Measurements from ENCODE around the gene FKBP1A.
"Not testable (repeated sequence)": the region's sequence is repeated elsewhere in the genome, so short reads cannot be mapped to it uniquely, and the experiment has no call there.

The FKBP1A gene

DNA sequence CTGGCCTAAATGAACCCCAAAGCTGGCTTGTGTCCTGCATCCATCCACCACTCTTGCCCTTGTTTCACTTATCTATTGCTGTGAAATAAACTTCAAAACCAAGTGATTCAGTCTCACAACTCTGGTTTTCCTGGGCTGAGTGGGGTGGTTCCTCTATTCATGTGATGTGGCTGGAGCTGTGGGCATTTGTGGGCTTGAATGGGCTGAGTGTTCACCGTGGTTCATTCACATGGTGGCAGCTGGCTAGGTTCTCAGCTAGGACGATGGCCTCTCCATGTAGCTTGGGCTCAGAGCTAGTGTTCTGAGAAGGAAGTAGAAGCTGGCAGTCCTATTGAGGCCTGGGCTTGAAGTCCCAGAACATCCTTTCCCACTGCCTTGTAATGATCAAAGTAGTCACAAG lies 30.4 kb downstream of the FKBP1A start:
- DNase-seq, result peak in 3 of 4 experiments; percentile 45 to 49 (median 45)

- no peak for DNase-seq
Observed at GRCh38 chr20:1360094-1360846, 32.6 kb downstream of the FKBP1A start.

- DNase-seq, result no peak
Observed at GRCh38 chr20:1357921-1358671, 34.8 kb downstream of the FKBP1A start.

- DNase-seq, result no peak
Observed at GRCh38 chr20:1353956-1354355, 38.9 kb downstream of the FKBP1A start.

DNA sequence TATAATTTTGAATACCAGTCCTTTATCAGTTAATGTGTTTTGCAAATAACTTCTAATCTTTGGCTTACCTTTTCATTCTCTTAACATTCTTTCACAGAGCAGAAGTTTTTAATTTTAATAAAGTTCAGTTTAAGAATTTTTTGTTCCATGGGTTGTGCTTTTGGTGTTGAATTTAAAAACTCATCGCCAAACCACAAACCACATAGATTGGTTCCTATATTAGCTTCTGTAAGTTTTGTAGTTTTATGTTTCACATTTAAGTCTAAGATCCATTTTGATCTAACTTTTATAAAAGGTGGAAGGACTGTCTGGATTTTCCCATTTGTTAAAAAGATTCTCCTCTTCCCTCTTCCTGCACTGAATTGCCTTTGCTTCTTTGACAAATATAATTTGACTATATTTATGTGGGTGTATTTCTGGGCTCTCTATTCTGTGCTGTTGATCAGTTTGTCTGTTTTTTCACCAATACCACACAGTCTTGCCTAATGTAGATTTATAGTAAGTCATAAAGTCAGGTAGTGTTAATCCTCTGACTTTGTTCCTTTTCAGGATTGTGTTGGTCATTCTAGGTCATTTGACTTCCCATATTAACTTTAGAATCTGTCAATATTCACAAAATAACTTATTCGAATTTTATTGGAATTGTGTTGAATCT lies 46.4 kb downstream of the FKBP1A start:
- DNase-seq, result no peak

GRCh38 chr20:1345756-1346093 lies 47.1 kb downstream of the FKBP1A start:
- no peak for DNase-seq

- no peak for DNase-seq
Observed at GRCh38 chr20:1345030-1345755, 47.7 kb downstream of the FKBP1A start.

DNA sequence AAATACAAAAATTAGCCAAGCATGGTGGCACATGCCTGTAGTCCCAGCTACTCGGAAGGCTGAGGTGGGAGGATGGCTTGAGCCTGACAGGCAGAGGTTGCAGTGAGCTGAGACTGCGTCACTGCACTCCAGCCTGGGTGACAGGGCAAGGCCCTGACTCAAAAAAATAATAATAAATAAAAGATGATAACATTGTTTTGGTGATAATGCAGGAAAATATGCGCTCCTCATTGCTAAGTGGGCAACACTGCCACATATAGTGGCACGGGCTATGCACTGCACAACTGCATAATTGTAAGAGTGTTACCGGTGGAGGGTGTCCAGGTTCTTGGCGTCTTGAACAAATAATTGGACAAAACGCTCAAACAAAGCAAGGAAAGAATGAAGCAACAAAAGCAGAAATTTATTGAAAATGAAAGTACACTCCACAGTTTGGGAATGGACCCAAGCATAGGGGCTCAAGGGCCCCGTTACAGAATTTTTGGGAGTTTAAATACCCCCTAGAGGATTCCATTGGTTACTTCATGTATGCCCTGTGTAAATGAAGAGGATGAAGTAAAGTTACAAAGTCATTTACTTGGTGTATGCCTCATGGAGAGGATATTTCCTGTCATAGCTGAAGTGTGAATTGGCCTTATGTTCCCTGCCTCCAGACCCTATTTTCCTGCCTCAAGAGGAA lies 49.3 kb downstream of the FKBP1A start:
- not testable (repeated sequence) for DNase-seq

GRCh38 chr20:1341561-1342265 lies 51.1 kb downstream of the FKBP1A start:
- no peak for DNase-seq

GRCh38 chr20:1338801-1339200 lies 54.1 kb downstream of the FKBP1A start:
- DNase-seq, result peak in 1 of 4 experiments; percentile 10

- no peak for DNase-seq
Observed at GRCh38 chr20:1338096-1338495, 54.8 kb downstream of the FKBP1A start.

DNA sequence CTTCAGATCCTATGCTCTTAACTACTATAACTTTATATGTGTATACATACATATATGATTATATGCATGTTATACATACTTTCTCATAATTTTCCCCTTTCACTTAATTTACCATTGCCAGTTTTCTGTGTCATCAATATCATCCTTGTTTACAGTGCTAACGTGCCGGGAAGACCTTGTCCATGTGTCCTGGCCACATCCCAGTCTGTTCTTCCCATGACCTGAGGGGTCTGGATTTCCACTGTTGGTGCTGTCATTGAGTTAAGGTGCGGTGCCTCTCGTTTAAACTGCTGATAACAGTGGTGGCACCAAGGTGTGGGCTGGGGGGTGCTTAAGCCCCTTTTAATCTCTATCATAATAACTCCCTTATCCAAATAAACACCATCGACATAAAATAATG lies 55.4 kb downstream of the FKBP1A start:
- DNase-seq, result no peak

DNA sequence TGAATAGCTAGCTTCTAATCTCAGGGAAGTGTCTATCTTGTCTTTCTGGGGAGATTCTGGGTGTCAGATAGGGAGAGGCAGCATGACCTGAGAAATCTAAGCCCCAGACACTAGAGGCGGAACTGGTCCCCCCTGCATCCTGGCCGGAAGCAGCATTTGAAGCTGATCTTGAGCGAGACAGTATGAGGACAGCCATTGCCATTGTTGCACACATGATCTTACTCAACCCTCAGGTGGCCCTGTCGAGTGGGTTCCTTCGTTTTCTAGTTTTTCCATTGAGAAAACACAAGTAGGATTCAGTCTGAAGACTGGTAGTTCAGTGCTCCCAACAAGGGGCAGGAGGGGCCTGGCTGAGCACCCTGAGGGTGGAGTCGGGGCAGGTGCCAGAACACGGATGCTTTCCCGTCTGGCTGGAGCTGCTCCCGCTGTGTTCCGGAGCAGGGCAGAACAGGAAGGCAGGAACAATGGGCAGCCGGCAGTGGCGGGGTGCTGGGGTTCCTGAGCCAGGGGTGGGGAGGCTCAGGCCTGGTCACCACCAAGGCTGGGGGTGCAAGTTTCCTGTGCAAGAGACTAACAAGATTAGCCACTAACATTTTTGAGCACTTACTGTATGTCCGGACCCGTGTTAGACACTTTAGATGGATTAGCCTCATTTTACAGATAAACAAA lies 56.0 kb downstream of the FKBP1A start:
- no peak for DNase-seq

- no peak for DNase-seq
Observed at GRCh38 chr20:1335961-1336698, 56.7 kb downstream of the FKBP1A start.

- peak in 2 of 4 experiments; percentile 27 to 41 for DNase-seq
Observed at GRCh38 chr20:1334761-1335160, 58.1 kb downstream of the FKBP1A start.

GRCh38 chr20:1334370-1334731 lies 58.5 kb downstream of the FKBP1A start:
- DNase-seq, result no peak

GRCh38 chr20:1333462-1334369 lies 59.1 kb downstream of the FKBP1A start:
- no peak for DNase-seq

GRCh38 chr20:1332749-1333300 lies 60.0 kb downstream of the FKBP1A start:
- peak in 2 of 4 experiments; percentile 24 to 34 for DNase-seq

Measured in suppressor macrophage (primary cell).